Measurements from ENCODE around the gene CDH13.

The CDH13 gene

DNA sequence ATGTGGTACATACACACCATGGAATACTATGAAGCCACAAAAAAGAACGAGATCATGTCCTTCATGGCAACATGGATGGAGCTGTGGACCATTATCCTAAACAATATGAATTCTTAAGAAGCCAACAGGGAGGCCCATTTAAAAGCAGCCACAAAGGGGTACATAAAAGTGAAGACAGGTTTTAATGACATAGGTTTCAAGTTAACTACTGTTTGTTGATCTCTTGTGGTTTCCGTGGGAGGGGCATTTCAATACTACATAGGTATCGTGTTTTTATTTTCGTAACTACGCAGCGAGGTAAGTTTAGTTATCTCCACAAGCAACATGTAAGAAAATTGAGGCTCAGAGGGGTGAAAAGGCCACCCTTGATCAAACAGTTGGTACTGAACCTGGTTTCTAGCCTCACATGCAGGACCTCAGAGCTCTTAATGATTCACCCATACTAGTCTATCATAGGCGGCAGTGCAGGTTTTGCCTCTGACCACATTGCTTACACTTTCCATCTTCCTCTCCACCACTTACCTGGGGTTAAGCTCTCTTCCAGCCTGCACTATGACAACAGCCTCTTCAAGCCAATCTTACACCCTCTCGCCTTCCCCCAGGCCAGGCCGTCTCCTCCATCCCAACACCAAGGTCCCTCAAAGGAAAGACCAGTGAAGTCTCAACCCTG lies 646.9 kb downstream of the CDH13 start:
- no peak overlapping the region for H3K4me2 ChIP-seq (ENCODE audit: low read depth, low read length)
- no peaks in the 10 kb centered on the region for H4K20me1 ChIP-seq (ENCODE audit: insufficient read depth, low read length)
- TF ChIP-seq EZH2phosphoT487 (IDR thresholded peaks at IDR 0.05; ENCODE audit: low read length) (no peak), EZH2 (optimal IDR thresholded peaks at IDR 0.05; ENCODE audit: low read depth, low read length) (no peak)
- TF ChIP-seq, protein P1, sequence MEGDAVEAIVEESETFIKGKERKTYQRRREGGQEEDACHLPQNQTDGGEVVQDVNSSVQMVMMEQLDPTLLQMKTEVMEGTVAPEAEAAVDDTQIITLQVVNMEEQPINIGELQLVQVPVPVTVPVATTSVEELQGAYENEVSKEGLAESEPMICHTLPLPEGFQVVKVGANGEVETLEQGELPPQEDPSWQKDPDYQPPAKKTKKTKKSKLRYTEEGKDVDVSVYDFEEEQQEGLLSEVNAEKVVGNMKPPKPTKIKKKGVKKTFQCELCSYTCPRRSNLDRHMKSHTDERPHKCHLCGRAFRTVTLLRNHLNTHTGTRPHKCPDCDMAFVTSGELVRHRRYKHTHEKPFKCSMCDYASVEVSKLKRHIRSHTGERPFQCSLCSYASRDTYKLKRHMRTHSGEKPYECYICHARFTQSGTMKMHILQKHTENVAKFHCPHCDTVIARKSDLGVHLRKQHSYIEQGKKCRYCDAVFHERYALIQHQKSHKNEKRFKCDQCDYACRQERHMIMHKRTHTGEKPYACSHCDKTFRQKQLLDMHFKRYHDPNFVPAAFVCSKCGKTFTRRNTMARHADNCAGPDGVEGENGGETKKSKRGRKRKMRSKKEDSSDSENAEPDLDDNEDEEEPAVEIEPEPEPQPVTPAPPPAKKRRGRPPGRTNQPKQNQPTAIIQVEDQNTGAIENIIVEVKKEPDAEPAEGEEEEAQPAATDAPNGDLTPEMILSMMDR (IDR thresholded peaks at IDR 0.05; ENCODE audit: low read length), result no peak
- no peaks in the 10 kb centered on the region for H3K36me3 ChIP-seq (replicated peaks; ENCODE audit: insufficient read depth, low read length)
- H3K27ac ChIP-seq (ENCODE audit: low read length), result no peak overlapping the region
- H3F3A ChIP-seq (ENCODE audit: insufficient read depth, low read length), result no peaks in the 10 kb centered on the region
- H3K9ac ChIP-seq (ENCODE audit: low read length), result no peak overlapping the region
- H3K79me2 ChIP-seq (ENCODE audit: low read length), result no peaks in the 10 kb centered on the region
- H3K9me3 ChIP-seq (replicated peaks; ENCODE audit: insufficient read depth, low read length), result no peaks in the 10 kb centered on the region
- no peaks in the 10 kb centered on the region for H3K9me2 ChIP-seq (replicated peaks; ENCODE audit: insufficient read depth, low read length)
- no peaks in the 10 kb centered on the region for H3K27me3 ChIP-seq (replicated peaks; ENCODE audit: insufficient read depth, low read length)
- H2AFZ ChIP-seq (ENCODE audit: low read length), result no peak overlapping the region
- H3K4me3 ChIP-seq (ENCODE audit: low read length), result no peak overlapping the region
- no peaks in the 10 kb centered on the region for H3K4me1 ChIP-seq (ENCODE audit: low read length)
- no peak for DNase-seq

DNA sequence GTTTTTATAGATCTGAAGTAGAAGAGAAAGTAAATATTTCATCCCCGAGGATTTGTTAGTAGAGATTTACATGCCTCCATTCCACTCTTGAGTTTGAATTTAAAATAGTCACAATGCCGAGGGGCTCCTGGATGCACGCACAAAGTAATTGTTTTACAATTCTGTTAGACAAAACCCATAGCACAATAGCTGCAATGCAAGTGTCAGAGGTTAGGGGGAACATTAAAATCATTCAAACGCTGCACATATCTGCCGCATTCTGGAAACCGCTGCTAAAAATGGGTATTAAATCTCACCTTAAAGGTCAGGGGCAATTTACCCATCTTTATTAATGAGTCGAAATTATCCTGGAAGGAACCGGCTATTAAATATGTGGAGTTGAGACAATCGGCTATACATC lies 652.5 kb downstream of the CDH13 start:
- Histone ChIP-seq H4K20me1 (ENCODE audit: insufficient read depth, low read length) (no peaks in the 10 kb centered on the region), H2AFZ (ENCODE audit: low read length) (no peak overlapping the region), H3K27ac (ENCODE audit: low read length) (no peak overlapping the region), H3K9me3 (replicated peaks; ENCODE audit: insufficient read depth, low read length) (no peaks in the 10 kb centered on the region), H3K36me3 (replicated peaks; ENCODE audit: insufficient read depth, low read length) (no peaks in the 10 kb centered on the region), H3K79me2 (ENCODE audit: low read length) (no peaks in the 10 kb centered on the region), H3K27me3 (replicated peaks; ENCODE audit: insufficient read depth, low read length) (no peaks in the 10 kb centered on the region), H3F3A (ENCODE audit: insufficient read depth, low read length) (no peaks in the 10 kb centered on the region), H3K4me2 (ENCODE audit: low read depth, low read length) (no peak overlapping the region), H3K9me2 (replicated peaks; ENCODE audit: insufficient read depth, low read length) (no peaks in the 10 kb centered on the region), H3K4me3 (ENCODE audit: low read length) (no peak overlapping the region), H3K9ac (ENCODE audit: low read length) (no peak overlapping the region), H3K4me1 (ENCODE audit: low read length) (no peaks in the 10 kb centered on the region)
- DNase-seq, result no peak
- TF ChIP-seq, protein P1 (IDR thresholded peaks at IDR 0.05; ENCODE audit: low read length), result no peak
- no peak for TF ChIP-seq EZH2phosphoT487 (IDR thresholded peaks at IDR 0.05; ENCODE audit: low read length)
- TF ChIP-seq EZH2 (optimal IDR thresholded peaks at IDR 0.05; ENCODE audit: low read depth, low read length), result no peak

DNA sequence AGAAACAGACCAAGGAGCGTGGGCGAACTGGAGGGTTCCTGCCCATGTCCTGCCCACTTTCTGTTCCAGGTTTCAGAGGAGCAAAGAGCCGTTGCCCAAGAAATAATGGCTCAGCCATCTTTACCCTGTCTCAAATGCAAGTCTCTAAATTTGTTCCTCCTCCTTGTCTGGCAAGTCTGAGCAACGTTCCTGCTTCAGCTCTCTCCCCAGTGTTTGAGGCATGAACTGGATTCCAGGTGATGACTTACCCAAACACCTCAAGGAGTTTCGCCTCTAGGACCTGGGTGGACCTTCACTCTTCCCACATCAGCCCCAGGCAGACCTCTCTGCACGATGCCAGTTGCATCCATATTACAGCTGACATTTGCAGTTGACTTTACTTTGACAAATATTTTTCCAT lies 659.2 kb downstream of the CDH13 start:
- Histone ChIP-seq H3K4me2 (ENCODE audit: low read depth, low read length) (no peak overlapping the region), H2AFZ (ENCODE audit: low read length) (no peak overlapping the region), H3K4me3 (ENCODE audit: low read length) (no peak overlapping the region)

More for the DNA sequence above, 659.2 kb downstream of the CDH13 start:
- Histone ChIP-seq H3K9me2 (replicated peaks; ENCODE audit: insufficient read depth, low read length) (no peaks in the 10 kb centered on the region), H3F3A (ENCODE audit: insufficient read depth, low read length) (no peaks in the 10 kb centered on the region), H3K27ac (ENCODE audit: low read length) (no peak overlapping the region), H3K4me1 (ENCODE audit: low read length) (no peaks in the 10 kb centered on the region), H3K9me3 (replicated peaks; ENCODE audit: insufficient read depth, low read length) (no peaks in the 10 kb centered on the region), H4K20me1 (ENCODE audit: insufficient read depth, low read length) (no peaks in the 10 kb centered on the region), H3K36me3 (replicated peaks; ENCODE audit: insufficient read depth, low read length) (no peaks in the 10 kb centered on the region), H3K27me3 (replicated peaks; ENCODE audit: insufficient read depth, low read length) (no peaks in the 10 kb centered on the region), H3K9ac (ENCODE audit: low read length) (no peak overlapping the region), H3K79me2 (ENCODE audit: low read length) (no peaks in the 10 kb centered on the region)
- TF ChIP-seq, protein P1 (IDR thresholded peaks at IDR 0.05; ENCODE audit: low read length), result no peak
- TF ChIP-seq EZH2 (optimal IDR thresholded peaks at IDR 0.05; ENCODE audit: low read depth, low read length) (no peak), EZH2phosphoT487 (IDR thresholded peaks at IDR 0.05; ENCODE audit: low read length) (no peak)
- no peak for DNase-seq
